ENCODE measurements around the gene CDHR3.

DNA sequence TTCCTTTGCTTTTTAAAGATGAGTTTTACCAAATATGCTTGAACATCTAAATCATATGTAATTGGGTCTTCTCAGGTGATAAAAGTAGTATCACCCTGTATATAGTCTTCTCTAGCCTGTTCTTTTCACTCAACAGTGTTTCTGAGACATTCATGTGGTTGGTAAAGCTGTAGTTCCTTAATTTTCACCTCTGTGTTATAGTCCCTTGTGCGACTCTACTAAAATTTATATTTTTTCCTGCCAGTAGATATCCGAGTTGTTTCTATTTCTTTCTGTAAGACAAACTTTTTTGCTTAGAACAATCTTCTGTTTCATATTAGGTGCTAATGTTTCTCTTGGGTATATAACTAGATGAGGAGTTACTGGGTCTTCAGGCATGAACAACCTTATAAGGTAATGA, 113.5 kb downstream of the CDHR3 start:
- TF ChIP-seq, protein P1, sequence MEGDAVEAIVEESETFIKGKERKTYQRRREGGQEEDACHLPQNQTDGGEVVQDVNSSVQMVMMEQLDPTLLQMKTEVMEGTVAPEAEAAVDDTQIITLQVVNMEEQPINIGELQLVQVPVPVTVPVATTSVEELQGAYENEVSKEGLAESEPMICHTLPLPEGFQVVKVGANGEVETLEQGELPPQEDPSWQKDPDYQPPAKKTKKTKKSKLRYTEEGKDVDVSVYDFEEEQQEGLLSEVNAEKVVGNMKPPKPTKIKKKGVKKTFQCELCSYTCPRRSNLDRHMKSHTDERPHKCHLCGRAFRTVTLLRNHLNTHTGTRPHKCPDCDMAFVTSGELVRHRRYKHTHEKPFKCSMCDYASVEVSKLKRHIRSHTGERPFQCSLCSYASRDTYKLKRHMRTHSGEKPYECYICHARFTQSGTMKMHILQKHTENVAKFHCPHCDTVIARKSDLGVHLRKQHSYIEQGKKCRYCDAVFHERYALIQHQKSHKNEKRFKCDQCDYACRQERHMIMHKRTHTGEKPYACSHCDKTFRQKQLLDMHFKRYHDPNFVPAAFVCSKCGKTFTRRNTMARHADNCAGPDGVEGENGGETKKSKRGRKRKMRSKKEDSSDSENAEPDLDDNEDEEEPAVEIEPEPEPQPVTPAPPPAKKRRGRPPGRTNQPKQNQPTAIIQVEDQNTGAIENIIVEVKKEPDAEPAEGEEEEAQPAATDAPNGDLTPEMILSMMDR (conservative IDR thresholded peaks at IDR 0.05; ENCODE audit: low read length): no peak
- no peak for TF ChIP-seq EZH2phosphoT487 (IDR thresholded peaks at IDR 0.05; ENCODE audit: borderline replicate concordance)

Data from Loucy (cell line).